Fibroblast of lung (primary cell): ENCODE data around the gene CCDC8.

ENCODE experiments used
- EZH2 ChIP-seq: IDR thresholded peaks from 2 replicates; pipeline ENCODE4 v1.5.1; 2012; ENCODE audit warnings: low read length, control low read depth, mild to moderate bottlenecking; ENCODE audit errors: missing control alignments
- TF ChIP-seq, protein P1 (sequence below), 2 donors: IDR thresholded peaks in 1 of 2; conservative IDR thresholded peaks in 1 of 2; 1 replicate in 1 of 2; 2 replicates in 1 of 2; pipeline ENCODE4 v1.5.1; 2011 to 2012; ENCODE audit warnings: low read length in 2 of 2, control low read depth in 1 of 2, inconsistent platforms in 1 of 2, low read depth in 1 of 2, mild to moderate bottlenecking in 1 of 2

DNA sequence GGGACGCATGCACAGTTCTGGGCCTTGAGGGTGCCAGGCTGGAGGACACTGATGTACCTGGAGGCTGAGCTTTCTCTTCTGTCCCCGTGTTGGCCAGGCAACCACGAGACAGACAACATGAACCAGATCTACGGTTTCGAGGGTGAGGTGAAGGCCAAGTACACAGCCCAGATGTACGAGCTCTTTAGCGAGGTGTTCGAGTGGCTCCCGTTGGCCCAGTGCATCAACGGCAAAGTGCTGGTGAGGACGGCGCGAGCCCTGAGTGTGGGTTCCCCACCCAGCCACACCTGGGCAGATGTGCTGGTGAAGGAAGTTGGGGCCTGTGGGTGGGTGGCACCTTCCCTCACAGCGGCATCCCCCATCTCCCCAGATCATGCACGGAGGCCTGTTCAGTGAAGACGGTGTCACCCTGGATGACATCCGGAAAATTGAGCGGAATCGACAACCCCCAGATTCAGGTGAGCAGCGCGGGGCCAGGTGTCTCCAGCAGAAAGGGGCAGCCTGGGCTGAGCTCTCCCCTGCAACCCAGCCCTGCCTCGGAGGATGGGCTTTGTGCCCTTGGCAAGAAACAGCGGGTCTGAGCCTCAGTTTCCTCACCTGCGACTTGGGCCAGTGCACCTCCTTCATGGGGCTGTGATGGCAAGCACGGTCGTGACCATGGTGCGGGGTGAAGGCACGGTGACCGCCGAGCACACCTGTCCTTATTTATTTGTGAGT, 26.2 kb downstream of the CCDC8 start:
- TF ChIP-seq, protein P1, sequence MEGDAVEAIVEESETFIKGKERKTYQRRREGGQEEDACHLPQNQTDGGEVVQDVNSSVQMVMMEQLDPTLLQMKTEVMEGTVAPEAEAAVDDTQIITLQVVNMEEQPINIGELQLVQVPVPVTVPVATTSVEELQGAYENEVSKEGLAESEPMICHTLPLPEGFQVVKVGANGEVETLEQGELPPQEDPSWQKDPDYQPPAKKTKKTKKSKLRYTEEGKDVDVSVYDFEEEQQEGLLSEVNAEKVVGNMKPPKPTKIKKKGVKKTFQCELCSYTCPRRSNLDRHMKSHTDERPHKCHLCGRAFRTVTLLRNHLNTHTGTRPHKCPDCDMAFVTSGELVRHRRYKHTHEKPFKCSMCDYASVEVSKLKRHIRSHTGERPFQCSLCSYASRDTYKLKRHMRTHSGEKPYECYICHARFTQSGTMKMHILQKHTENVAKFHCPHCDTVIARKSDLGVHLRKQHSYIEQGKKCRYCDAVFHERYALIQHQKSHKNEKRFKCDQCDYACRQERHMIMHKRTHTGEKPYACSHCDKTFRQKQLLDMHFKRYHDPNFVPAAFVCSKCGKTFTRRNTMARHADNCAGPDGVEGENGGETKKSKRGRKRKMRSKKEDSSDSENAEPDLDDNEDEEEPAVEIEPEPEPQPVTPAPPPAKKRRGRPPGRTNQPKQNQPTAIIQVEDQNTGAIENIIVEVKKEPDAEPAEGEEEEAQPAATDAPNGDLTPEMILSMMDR (conservative IDR thresholded peaks at IDR 0.05 in 1 of 2, IDR thresholded peaks at IDR 0.05 in 1 of 2; ENCODE audit: low read depth in 1 of 2, low read length in 2 of 2), result no peak
- TF ChIP-seq EZH2, result no peak
